ENCODE measurements around the gene CLCN3. TPM values are rescaled to one million over a fixed set of nuclear protein-coding genes. Genes with fewer than 3 reads are reported as not detected.

The CLCN3 gene
- total RNA-seq, 4 donors from 2014 or later: 46.8 to 91.1 (median 69.3) TPM

DNA sequence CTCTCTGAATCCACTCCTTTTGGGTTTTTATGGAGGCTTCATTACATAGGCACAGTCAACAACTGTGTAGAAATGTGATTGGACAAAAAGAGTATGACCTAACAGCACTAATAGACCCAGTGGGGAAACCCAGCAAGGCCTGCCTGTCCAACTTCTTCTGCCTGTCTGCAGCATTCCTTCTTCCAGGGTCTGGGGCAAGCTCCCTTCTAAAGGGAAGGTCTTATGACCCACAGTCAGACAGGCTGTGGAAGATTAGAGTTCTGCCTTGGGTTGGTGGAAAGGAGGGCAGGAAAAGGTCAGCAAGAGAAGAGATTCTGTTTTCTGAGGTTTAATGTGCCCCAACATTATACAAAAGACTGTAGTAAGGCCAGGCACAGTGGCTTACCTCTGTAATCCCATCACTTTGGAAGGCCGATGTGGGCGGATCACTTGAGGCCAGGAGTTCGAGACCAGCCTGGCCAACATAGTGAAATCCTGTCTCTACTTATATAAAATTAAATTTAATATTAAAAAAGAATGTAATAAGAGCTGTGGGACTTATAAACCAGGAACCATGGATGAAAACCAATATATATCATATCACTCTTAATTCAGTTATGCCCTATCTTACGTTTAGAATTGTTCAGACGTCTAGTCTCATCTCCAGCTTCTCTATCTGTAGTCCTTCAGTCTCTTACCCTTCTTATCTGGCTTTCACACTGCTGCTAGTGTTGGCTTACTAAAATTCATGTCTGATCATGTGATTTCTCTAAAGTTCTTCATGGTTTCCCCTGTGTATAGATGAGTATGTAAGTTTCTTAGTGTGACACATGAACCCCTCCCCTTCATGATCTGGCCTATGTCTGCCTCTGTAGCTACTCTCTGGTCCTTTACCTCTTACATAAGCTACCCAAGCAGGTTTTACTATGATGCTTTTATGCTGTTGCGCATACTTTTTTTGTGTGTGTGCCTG lies 6.2 kb downstream of the CLCN3 start:
- TF ChIP-seq POLR2AphosphoS5 (IDR thresholded peaks at IDR 0.05): no peak
- no peak for TF ChIP-seq POLR2A (IDR thresholded peaks at IDR 0.05)
- no peak for TF ChIP-seq EP300 (IDR thresholded peaks at IDR 0.05; ENCODE audit: low read depth)
- DNase-seq: no peak
- Histone ChIP-seq H3K27ac (no peak overlapping the region), H3K4me3 (no peak overlapping the region), H3K27me3 (no peaks in the 10 kb centered on the region), H3K9me3 (no peaks in the 10 kb centered on the region), H3K36me3 (no peaks in the 10 kb centered on the region), H3K4me1 (peaks cover 4 to 24% (median 17%) of the 10 kb centered on the region in 4 donors)
- 97 to 99% methylated on average over 6 of the region's 6 CpGs for WGBS, 2 donors (ENCODE audit: low coverage in 1 of 2)
- intact Hi-C loops (cut with DNase I; ENCODE audit: low total_unique reads) (no loop called here), in situ Hi-C loops (cut with MboI; ENCODE audit: low pct_ligation_motif_present in 1 of 4, low pct_unique_long_range_greater_than_20kb in 1 of 4, low sequenced_read_pairs in 3 of 4) (loop anchor here in 2 of 4 donors (10.0 to 25.0 kb wide), 2 partner anchors 128 to 411 kb away; partner anchors contain the start of genes HPF1 (in 1 of the 2) and MFAP3L (in 1 of the 2))

DNA sequence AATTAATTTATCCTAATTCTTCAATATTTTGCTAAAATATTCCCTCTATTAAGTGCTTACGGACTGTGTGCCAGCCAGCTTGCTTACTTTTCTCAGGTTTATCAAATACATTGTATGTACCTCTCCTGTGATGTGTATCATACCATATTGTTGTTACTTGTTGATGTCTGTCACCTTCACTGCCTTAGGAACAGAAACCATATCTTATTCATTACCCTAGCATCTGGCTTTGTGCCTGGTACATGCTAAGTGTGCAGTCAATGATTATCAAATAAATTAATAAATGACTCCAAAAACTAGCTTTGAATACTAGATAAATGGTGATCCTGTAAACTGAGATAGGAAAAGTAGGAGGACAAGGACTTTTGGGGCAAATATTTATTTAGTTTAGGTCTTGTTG lies 6.9 kb downstream of the CLCN3 start:
- DNase-seq: no peak
- Histone ChIP-seq H3K36me3 (no peaks in the 10 kb centered on the region), H3K9me3 (no peaks in the 10 kb centered on the region), H3K27me3 (no peaks in the 10 kb centered on the region), H3K27ac (no peak overlapping the region), H3K4me3 (no peak overlapping the region), H3K4me1 (peaks cover 0 to 17% (median 10%) of the 10 kb centered on the region in 4 donors)
- 100% methylated on average over 1 of the region's 1 CpG for WGBS, 2 donors (ENCODE audit: low coverage in 1 of 2)
- intact Hi-C loops (cut with DNase I; ENCODE audit: low total_unique reads): no loop called here
- in situ Hi-C loops (cut with MboI; ENCODE audit: low pct_ligation_motif_present in 1 of 4, low pct_unique_long_range_greater_than_20kb in 1 of 4, low sequenced_read_pairs in 3 of 4): loop anchor here in 2 of 4 donors (10.0 to 25.0 kb wide), 2 partner anchors 127 to 410 kb away; partner anchors contain the start of genes HPF1 (in 1 of the 2) and MFAP3L (in 1 of the 2)
- no peak for TF ChIP-seq EP300 (IDR thresholded peaks at IDR 0.05; ENCODE audit: low read depth)
- no peak for TF ChIP-seq POLR2AphosphoS5 (IDR thresholded peaks at IDR 0.05)
- TF ChIP-seq POLR2A (IDR thresholded peaks at IDR 0.05): no peak
- TF ChIP-seq, protein P1, sequence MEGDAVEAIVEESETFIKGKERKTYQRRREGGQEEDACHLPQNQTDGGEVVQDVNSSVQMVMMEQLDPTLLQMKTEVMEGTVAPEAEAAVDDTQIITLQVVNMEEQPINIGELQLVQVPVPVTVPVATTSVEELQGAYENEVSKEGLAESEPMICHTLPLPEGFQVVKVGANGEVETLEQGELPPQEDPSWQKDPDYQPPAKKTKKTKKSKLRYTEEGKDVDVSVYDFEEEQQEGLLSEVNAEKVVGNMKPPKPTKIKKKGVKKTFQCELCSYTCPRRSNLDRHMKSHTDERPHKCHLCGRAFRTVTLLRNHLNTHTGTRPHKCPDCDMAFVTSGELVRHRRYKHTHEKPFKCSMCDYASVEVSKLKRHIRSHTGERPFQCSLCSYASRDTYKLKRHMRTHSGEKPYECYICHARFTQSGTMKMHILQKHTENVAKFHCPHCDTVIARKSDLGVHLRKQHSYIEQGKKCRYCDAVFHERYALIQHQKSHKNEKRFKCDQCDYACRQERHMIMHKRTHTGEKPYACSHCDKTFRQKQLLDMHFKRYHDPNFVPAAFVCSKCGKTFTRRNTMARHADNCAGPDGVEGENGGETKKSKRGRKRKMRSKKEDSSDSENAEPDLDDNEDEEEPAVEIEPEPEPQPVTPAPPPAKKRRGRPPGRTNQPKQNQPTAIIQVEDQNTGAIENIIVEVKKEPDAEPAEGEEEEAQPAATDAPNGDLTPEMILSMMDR (IDR thresholded peaks at IDR 0.05): no peak

DNA sequence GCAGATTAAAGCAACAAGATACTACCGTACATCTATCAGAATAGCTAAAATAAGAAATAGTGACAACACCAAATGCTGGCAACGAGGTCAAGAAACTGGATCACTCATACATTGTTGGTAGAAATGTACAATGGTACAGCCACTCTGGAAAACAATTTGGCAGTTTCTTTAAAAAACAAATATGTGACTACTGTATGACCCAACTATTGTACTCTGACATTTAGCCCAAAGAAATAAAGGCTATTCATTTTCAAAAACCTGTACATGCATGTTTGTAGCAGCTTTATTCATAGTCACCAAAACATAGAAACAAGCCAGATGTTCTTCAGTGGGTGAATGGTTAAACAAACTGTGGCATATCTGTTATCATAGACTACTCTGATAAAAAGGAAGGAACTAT lies 8.2 kb downstream of the CLCN3 start:
- intact Hi-C loops (cut with DNase I; ENCODE audit: low total_unique reads) (no loop called here), in situ Hi-C loops (cut with MboI; ENCODE audit: low pct_ligation_motif_present in 1 of 4, low pct_unique_long_range_greater_than_20kb in 1 of 4, low sequenced_read_pairs in 3 of 4) (loop anchor here in 2 of 4 donors (10.0 to 25.0 kb wide), 2 partner anchors 126 to 409 kb away; partner anchors contain the start of genes HPF1 (in 1 of the 2) and MFAP3L (in 1 of the 2))
- TF ChIP-seq, protein P1 (IDR thresholded peaks at IDR 0.05): no peak
- TF ChIP-seq POLR2A (IDR thresholded peaks at IDR 0.05) (no peak), EP300 (IDR thresholded peaks at IDR 0.05; ENCODE audit: low read depth) (no peak), POLR2AphosphoS5 (IDR thresholded peaks at IDR 0.05) (no peak)
- H3K4me3 ChIP-seq: no peak overlapping the region
- no peak for DNase-seq
- H3K9me3 ChIP-seq: no peaks in the 10 kb centered on the region
- peaks cover 0 to 12% (median under 1%) of the 10 kb centered on the region in 4 donors for H3K4me1 ChIP-seq
- WGBS, 2 donors (ENCODE audit: low coverage in 1 of 2): 89 to 96% methylated on average over 2 of the region's 2 CpGs
- H3K27ac ChIP-seq: no peak overlapping the region
- no peaks in the 10 kb centered on the region for H3K36me3 ChIP-seq
- H3K27me3 ChIP-seq: no peaks in the 10 kb centered on the region

DNA sequence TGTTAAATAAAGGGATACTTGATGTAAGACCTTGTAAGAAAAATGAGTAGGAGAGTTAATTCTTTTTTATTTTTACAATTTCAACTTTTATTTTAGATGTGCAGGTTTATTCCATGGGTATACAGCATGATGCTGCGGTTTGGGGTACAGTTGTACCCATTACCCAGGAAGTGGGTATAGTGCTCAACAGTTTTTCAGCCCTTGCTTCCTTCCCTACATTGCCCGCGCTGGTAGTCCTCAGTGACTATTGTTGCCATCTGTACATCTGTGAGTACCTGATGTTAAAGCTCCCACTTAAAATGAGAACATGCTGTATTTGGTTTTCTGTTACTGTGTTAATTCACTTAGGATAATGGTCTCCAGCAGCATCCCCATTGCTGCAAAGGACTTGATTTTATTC lies 9.7 kb downstream of the CLCN3 start:
- 98 to 100% methylated on average over 3 of the region's 3 CpGs for WGBS, 2 donors (ENCODE audit: low coverage in 1 of 2)
- Histone ChIP-seq H3K4me3 (no peak overlapping the region), H3K27me3 (no peaks in the 10 kb centered on the region), H3K9me3 (no peaks in the 10 kb centered on the region), H3K36me3 (no peaks in the 10 kb centered on the region), H3K4me1 (peaks cover 5 to 23% (median 8%) of the 10 kb centered on the region in 4 donors), H3K27ac (no peak overlapping the region)
- TF ChIP-seq, protein P1 (IDR thresholded peaks at IDR 0.05): no peak
- TF ChIP-seq POLR2AphosphoS5 (IDR thresholded peaks at IDR 0.05): no peak
- no peak for TF ChIP-seq EP300 (IDR thresholded peaks at IDR 0.05; ENCODE audit: low read depth)
- no peak for TF ChIP-seq POLR2A (IDR thresholded peaks at IDR 0.05)
- intact Hi-C loops (cut with DNase I; ENCODE audit: low total_unique reads): no loop called here
- DNase-seq: no peak
- in situ Hi-C loops (cut with MboI; ENCODE audit: low pct_ligation_motif_present in 1 of 4, low pct_unique_long_range_greater_than_20kb in 1 of 4, low sequenced_read_pairs in 3 of 4): loop anchor here in 1 of 4 donors (25.0 kb wide), 1 partner anchor 407 kb away; the partner anchor contains the start of gene MFAP3L

All from transverse colon (tissue), 4 donors.